Non-pigmented ciliary epithelial cell (primary cell): ENCODE data around the gene PHACTR4.
"Not testable (repeated sequence)": the region's sequence is repeated elsewhere in the genome, so short reads cannot be mapped to it uniquely, and the experiment has no call there.

ENCODE experiments used
- DNase-seq: peaks from one replicate; pipeline ENCODE4 v3.0.0-alpha.2; 2010; ENCODE audit warnings: low read depth

PHACTR4 gene

DNA sequence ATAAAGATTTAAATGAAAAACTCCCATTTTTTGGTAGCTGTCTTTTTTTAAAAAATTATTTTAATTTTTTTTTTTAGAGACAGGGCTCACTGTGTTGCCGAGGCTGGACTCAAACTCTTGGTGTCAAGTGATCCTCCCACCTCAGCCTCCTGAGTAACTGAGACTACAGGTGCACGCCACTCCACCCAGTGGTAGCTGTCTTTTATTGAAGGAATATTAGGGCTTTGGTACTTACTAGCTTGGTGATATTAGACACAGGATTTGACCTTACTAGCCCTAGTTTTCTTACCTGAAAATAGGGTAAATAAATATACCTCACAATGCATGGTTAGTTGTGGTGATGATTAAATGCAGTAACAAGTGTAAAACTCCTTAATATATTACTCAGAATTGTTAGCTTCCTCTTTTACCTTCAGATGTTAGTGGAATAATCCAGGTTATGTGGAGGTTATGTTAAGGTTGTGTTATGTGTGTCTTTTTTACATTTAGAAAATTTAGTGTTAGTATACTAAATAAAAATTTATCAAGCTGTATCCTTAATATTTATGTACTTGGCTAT lies 66.8 kb downstream of the PHACTR4 start:
- DNase-seq: no peak

GRCh38 chr1:28437264-28437923 lies 67.9 kb downstream of the PHACTR4 start:
- DNase-seq: peak; percentile 51

GRCh38 chr1:28437924-28438699 lies 68.6 kb downstream of the PHACTR4 start:
- DNase-seq: peak; percentile 89

DNA sequence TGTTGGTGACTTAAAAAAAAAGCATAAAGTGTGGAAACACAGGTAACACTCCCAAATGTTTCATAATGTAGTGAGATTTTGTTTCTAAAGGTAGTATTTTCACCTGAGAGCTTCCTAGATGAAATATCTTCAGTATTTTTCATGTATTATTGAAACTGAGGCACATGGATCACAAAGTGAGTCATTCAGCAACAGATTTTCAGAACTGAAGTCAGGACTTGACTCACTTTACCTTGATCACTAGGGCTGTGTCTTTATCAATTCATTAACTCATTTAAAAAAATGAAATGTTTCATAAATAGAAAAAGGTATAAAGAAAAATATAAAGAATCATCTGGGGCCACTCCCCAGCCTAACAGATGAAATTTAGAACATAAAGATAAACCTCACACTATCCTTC lies 69.8 kb downstream of the PHACTR4 start:
- DNase-seq: no peak

DNA sequence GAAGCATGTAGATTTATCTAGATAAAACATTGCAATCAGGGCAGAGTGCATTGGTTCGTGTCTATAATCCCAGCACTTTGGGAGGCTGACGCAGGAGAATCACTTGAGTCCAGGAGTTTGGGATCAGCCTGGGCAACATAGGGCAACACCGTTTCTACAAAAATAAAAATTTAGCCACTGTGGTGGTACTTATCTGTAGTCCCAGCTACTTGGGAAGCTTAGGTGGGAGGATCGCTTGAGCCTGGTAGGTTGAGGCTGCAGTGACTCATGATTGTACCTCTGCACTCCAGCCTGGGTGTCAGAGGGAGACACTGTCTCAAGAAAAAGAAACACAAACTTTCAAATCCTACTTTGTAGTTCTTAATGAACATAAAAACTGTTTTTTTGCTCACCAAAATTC lies 72.1 kb downstream of the PHACTR4 start:
- no peak for DNase-seq

DNA sequence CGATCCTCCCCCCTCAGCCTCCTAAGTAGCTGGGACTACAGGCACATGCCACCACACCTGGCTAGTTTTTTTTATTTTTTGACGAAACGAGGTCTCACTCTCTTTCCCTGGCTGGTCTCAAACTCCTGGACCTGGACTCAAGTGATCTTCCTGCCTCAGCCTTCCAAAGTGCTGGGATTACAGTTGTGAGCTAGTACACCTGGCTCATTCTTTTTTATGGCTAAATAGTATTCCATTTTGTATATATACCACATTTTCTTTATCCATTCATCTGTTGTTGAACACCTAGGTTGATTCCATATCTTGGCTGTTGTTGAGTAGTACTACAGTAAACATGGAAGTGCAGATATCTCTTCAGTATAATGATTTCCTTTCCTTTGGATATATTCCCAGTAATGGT lies 74.0 kb downstream of the PHACTR4 start:
- no peak for DNase-seq

DNA sequence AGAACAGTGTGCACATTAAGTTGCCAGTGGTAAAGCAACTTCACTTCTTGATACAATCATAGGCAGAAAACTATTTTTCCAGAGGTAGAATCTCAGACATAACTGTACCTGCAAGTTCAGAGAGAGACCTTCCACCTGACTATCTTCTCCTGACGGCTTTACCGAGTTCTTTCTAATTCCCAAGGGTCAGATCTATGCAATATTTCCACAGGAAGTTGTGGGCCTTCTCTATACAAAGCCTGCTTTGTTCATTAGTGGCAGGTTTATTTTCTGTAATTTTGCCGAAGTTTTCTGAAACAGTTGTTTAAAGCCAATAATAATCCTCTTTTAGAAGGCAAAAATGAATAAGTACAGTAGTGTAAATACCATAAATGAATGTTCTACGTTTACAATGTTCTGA lies 78.1 kb downstream of the PHACTR4 start:
- DNase-seq: no peak

DNA sequence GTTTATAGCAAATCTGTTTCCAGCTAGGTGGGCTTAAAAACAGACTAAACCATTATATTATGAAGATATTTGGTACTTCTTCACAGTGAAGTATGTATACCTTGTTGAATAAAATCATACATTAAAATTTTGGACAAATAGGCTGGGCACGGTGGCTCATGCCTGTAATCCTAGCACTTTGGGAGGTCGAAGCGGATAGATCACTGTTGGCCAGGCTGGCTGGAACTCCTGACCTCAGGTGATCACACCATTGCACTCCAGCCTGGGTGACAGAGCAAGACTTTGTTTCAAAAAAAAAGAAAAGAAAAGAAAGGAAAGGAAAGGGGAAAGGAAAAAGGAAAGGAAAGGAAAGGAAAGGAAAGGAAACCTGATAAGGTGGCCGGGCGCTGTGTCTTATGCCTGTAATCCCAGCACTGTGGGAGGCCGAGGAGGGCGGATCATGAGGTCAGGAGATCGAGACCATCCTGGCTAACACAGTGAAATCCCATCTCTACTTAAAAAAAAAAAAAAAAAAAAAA lies 78.6 kb downstream of the PHACTR4 start:
- DNase-seq: not testable (repeated sequence)

DNA sequence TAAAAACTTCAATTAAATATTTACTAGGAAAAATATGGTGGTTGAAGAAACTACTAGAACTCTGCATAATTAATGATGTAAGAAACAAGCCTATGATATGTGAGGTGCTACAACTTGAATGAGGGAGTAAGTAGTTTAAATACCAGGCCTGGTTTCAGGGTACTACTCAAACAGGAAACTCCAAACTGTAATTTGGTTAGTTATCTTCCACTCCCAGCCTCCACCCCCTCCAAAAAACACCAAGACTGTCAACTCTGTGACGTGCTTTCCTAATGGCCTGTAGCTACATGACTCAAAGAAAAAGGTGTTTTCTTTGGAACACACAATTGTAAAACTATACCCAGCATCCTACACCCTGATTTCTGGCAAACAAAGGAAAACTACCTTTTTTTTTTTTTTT lies 80.4 kb downstream of the PHACTR4 start:
- DNase-seq: no peak

GRCh38 chr1:28450561-28450960 lies 81.0 kb downstream of the PHACTR4 start:
- no peak for DNase-seq

DNA sequence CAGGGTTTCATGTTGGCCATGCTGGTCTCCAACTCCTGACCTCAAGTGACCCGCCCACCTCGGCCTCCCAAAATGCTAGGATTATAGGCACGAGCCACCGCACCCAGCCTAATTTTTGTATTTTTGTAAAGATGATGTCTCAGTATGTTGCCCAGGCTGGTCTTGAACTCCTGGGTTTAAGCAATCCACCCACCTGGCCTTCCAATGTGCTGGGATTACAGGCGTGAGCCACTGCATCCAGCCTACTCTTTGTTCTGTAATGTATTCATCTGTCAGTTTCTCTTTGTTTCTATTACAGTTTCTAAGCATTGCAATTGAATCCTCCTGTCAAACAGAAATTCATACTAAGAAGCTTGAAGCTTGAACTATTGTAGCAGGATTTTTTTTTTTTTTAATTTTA lies 81.5 kb downstream of the PHACTR4 start:
- no peak for DNase-seq

GRCh38 chr1:28456078-28456477 lies 86.5 kb downstream of the PHACTR4 start:
- peak; percentile 62 for DNase-seq

GRCh38 chr1:28457678-28458077 lies 88.1 kb downstream of the PHACTR4 start:
- DNase-seq: no peak

- DNase-seq: no peak
Measured at GRCh38 chr1:28458237-28459228, 89.0 kb downstream of the PHACTR4 start.

- no peak for DNase-seq
Measured at GRCh38 chr1:28466226-28466778, 96.8 kb downstream of the PHACTR4 start.

DNA sequence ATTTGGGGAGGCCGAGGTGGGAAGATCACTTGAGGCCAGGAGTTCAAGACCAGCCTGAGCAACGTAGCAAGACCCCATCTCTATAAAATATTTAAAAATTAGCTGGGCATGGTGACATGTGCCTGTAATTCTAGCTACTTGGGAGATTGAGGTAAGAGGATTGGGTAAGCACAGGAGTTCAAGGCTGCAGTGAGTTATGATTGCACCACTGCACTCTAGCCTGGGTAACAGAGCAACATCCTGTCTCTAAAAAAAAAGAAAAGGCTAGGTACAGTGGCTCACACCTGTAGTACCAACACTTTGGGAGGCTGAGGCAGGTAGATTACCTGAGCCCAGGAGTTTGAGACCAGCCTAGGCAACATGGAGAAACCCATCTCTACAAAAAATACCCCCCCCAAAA lies 100.6 kb downstream of the PHACTR4 start:
- DNase-seq: no peak

- DNase-seq: not testable (repeated sequence)
Measured at GRCh38 chr1:28479497-28479896, 110.0 kb downstream of the PHACTR4 start.

DNA sequence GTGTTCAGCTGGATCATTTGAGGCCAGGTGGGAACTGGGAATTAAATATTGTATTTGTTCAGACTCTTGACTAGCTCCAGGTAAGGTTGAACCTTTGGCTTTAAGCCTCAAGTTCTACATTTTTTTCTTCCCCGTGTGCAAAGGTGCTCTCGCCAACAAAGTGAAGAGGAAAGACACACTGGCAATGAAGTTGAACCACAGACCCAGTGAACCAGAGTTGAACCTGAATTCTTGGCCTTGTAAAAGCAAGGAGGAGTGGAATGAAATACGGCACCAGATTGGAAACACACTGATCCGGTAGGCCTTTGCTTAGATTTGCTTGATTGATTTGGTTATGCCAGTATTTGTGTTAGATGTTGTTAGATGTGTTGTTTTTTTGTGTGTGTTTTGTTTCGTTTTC lies 110.8 kb downstream of the PHACTR4 start:
- no peak for DNase-seq

- no peak for DNase-seq
Measured at GRCh38 chr1:28482138-28482537, 112.6 kb downstream of the PHACTR4 start.

DNA sequence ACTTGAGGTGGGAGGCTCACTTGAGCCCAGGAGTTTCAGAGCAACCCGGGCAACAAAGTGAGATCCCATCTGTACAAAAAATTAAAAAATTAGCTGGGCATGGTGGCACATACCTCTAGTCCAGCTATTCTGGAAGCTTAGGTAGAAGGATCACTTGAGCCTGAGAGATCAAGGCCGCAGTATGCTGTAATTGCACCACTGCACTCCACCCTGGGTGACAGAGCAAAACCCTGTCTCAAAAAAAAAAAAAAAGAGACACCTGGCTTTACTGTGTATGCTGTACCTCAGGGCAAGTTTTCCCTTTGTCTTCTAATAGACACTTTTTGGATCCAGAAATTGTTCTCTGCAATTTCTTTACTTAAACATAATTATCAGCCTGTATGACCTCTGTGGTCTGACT lies 113.2 kb downstream of the PHACTR4 start:
- no peak for DNase-seq

GRCh38 chr1:28494737-28495136 lies 125.2 kb downstream of the PHACTR4 start:
- DNase-seq: no peak

DNA sequence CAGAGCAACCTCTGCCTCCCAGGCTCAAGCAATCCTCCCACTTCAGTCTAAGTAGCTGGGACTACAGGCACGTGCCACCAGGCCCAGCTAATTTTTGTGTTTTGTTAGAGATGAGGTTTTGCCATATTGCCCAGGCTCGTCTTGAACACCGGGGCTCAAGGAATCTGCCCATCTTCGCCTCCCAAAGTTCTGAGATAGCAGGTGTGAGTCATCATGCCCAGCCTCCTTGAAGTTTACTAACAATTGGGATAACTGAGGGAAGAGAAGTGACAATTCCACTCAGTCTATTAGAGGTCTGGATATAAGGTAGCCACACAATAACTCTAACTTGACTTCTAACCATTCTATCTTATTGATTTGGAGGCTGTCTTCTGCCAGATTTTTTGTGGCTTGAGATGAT lies 130.0 kb downstream of the PHACTR4 start:
- no peak for DNase-seq
